Measurements from ENCODE around the gene SCMH1. TPM values are rescaled to one million over a fixed set of nuclear protein-coding genes. Genes with fewer than 3 reads are reported as not detected.
"Not testable (repeated sequence)": the region's sequence is repeated elsewhere in the genome, so short reads cannot be mapped to it uniquely, and the experiment has no call there.

SCMH1 gene
- total RNA-seq, 2 experiments from 2014 or later: 24.2 to 24.7 TPM

- H3K36me3 Mint-ChIP-seq (ENCODE audit: low read depth): no peaks in the 10 kb centered on the region
- DNase-seq: no peak
- no peaks in the 10 kb centered on the region for H3K4me1 Mint-ChIP-seq
- ChIA-PET POLR2A (no interaction called here), CTCF (interaction anchor here (0.6 kb wide), 1 partner anchor 350 kb away, joined by 3 read pairs; no protein-coding TSS in a partner anchor)
- H3K27me3 Mint-ChIP-seq: peaks cover 3% of the 10 kb centered on the region
- no peak overlapping the region for H3K27ac Mint-ChIP-seq
- no peaks in the 10 kb centered on the region for H3K9me3 Mint-ChIP-seq
- no peak overlapping the region for H3K4me3 Mint-ChIP-seq
Measured at GRCh38 chr1:41274752-41275545, 32.8 kb upstream of the SCMH1 start.

- no peaks in the 10 kb centered on the region for H3K9me3 Mint-ChIP-seq
- CTCF ChIA-PET: no interaction called here
- POLR2A ChIA-PET: no interaction called here
- H3K4me3 Mint-ChIP-seq: no peak overlapping the region
- no peaks in the 10 kb centered on the region for H3K4me1 Mint-ChIP-seq
- no peak for DNase-seq
- H3K27me3 Mint-ChIP-seq: peaks cover 12% of the 10 kb centered on the region
- no peaks in the 10 kb centered on the region for H3K36me3 Mint-ChIP-seq (ENCODE audit: low read depth)
- no peak overlapping the region for H3K27ac Mint-ChIP-seq
Measured at GRCh38 chr1:41272601-41273000, 30.5 kb upstream of the SCMH1 start.

- peak; percentile 70 for DNase-seq
- ChIA-PET POLR2A (no interaction called here), CTCF (interaction anchor here (1.0 kb wide), 1 partner anchor 12 kb away, joined by 5 read pairs; no protein-coding TSS in a partner anchor)
- H3K4me1 Mint-ChIP-seq: no peaks in the 10 kb centered on the region
- H3K4me3 Mint-ChIP-seq: no peak overlapping the region
- H3K27ac Mint-ChIP-seq: no peak overlapping the region
- H3K27me3 Mint-ChIP-seq: peaks cover 12% of the 10 kb centered on the region
- H3K36me3 Mint-ChIP-seq (ENCODE audit: low read depth): no peaks in the 10 kb centered on the region
- H3K9me3 Mint-ChIP-seq: no peaks in the 10 kb centered on the region
Measured at GRCh38 chr1:41268154-41268770, 26.2 kb upstream of the SCMH1 start.

GRCh38 chr1:41261926-41262618, 20.0 kb upstream of the SCMH1 start:
- Mint-ChIP-seq H3K9me3 (no peaks in the 10 kb centered on the region), H3K27me3 (no peaks in the 10 kb centered on the region), H3K4me3 (no peak overlapping the region), H3K36me3 (ENCODE audit: low read depth) (no peaks in the 10 kb centered on the region), H3K4me1 (no peaks in the 10 kb centered on the region), H3K27ac (no peak overlapping the region)
- ChIA-PET POLR2A (no interaction called here), CTCF (interaction anchor here (1.0 kb wide), 1 partner anchor 72 kb away, joined by 4 read pairs; no protein-coding TSS in a partner anchor)
- no peak for DNase-seq

DNA sequence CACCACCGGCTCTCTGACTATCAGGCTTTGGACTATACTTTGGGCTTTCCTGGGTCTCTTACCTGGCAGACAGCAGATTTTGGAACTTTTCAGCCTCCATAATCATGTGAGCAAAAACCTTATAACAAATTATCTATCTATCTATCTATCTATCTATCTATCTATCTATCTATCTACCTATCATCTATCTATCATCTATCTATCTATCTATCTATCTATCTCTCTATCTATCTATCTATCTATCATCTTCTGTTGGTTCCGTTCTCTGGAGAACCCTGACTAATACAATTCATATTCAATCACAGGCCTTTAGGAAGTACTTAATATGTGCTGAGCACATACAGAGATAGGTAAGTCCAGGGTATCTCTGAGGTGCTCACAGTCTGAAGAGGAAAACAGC, 18.7 kb upstream of the SCMH1 start:
- Mint-ChIP-seq H3K36me3 (ENCODE audit: low read depth) (no peaks in the 10 kb centered on the region), H3K4me3 (no peak overlapping the region), H3K27ac (no peak overlapping the region), H3K27me3 (peaks cover 12% of the 10 kb centered on the region), H3K4me1 (no peaks in the 10 kb centered on the region), H3K9me3 (no peaks in the 10 kb centered on the region)
- ChIA-PET POLR2A (no interaction called here), CTCF (interaction anchor here (1.0 kb wide), 1 partner anchor 73 kb away, joined by 4 read pairs; no protein-coding TSS in a partner anchor)
- DNase-seq: no peak

DNA sequence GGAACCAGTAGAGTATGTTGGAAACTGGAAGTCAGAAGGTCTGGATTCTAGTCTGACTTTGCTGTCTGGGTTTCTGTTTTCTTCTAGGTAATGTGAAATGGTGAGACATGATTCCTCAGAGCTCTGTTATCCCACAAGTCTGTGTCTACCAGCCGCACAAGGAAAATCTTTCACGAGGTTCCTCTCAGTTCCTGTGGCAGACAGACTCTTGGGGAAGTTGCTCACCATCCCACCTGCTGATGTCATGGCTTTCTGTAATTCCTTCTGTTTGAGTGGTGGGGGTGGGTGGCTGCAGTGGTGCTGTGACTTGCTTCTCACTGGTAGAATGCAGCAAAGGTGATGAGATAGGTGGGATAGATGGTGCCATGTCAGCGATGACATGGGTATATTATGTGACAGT, 17.1 kb upstream of the SCMH1 start:
- Mint-ChIP-seq H3K9me3 (no peaks in the 10 kb centered on the region), H3K27ac (no peak overlapping the region), H3K4me1 (no peaks in the 10 kb centered on the region), H3K36me3 (ENCODE audit: low read depth) (no peaks in the 10 kb centered on the region), H3K4me3 (no peak overlapping the region), H3K27me3 (peaks cover 23% of the 10 kb centered on the region)
- no peak for DNase-seq
- POLR2A ChIA-PET: no interaction called here
- CTCF ChIA-PET: interaction anchor here (0.7 kb wide), 1 partner anchor 248 kb away, joined by 8 read pairs; no protein-coding TSS in a partner anchor

GRCh38 chr1:41255978-41256377, 13.9 kb upstream of the SCMH1 start:
- Mint-ChIP-seq H3K27ac (no peak overlapping the region), H3K4me3 (no peak overlapping the region), H3K9me3 (peaks cover 2% of the 10 kb centered on the region), H3K27me3 (peaks cover 47% of the 10 kb centered on the region), H3K36me3 (ENCODE audit: low read depth) (no peaks in the 10 kb centered on the region), H3K4me1 (no peaks in the 10 kb centered on the region)
- DNase-seq: no peak
- POLR2A ChIA-PET: no interaction called here
- CTCF ChIA-PET: interaction anchor here (1.0 kb wide), 1 partner anchor 12 kb away, joined by 3 read pairs; no protein-coding TSS in a partner anchor

GRCh38 chr1:41251120-41251519, 9.0 kb upstream of the SCMH1 start:
- CTCF ChIA-PET: interaction anchor here (1.1 kb wide), 1 partner anchor 210 kb away, joined by 7 read pairs; no protein-coding TSS in a partner anchor
- H3K4me3 Mint-ChIP-seq; H3K4me1 Mint-ChIP-seq; DNase-seq; H3K27ac Mint-ChIP-seq; H3K9me3 Mint-ChIP-seq; H3K36me3 Mint-ChIP-seq (ENCODE audit: low read depth); POLR2A ChIA-PET: not testable (repeated sequence)
- peaks cover 42% of the 10 kb centered on the region for H3K27me3 Mint-ChIP-seq

- ChIA-PET CTCF (no interaction called here), POLR2A (no interaction called here)
- Mint-ChIP-seq H3K27ac (no peak overlapping the region), H3K4me3 (no peak overlapping the region), H3K27me3 (peaks cover 28% of the 10 kb centered on the region), H3K4me1 (peaks cover 8% of the 10 kb centered on the region), H3K36me3 (ENCODE audit: low read depth) (no peaks in the 10 kb centered on the region), H3K9me3 (peaks cover 2% of the 10 kb centered on the region)
- no peak for DNase-seq
Measured at GRCh38 chr1:41249319-41249718, 7.2 kb upstream of the SCMH1 start.

DNA sequence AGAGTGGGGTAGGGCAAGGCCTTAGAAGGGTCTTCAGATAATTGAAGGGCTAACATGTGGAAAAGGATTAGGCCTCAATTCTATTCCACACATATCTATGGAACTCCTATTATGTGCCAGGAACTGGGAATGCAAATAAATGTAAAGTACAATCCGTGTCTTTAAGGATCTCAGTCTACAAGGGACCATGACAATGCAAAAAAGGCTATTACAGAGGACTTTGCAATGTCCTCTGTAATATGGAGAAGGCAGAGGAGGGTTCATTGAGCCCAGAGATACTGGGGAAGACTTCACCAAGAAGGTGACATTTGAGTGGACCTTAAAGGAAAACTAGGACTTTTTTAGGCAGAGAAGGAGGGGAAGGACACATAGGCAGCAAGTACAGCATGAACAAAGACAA, 4.5 kb upstream of the SCMH1 start:
- no peaks in the 10 kb centered on the region for H3K9me3 Mint-ChIP-seq
- H3K27me3 Mint-ChIP-seq: peaks cover 6% of the 10 kb centered on the region
- no peaks in the 10 kb centered on the region for H3K36me3 Mint-ChIP-seq (ENCODE audit: low read depth)
- peaks cover 18% of the 10 kb centered on the region for H3K4me1 Mint-ChIP-seq
- CTCF ChIA-PET: no interaction called here
- no peak overlapping the region for H3K4me3 Mint-ChIP-seq
- POLR2A ChIA-PET: no interaction called here
- DNase-seq: no peak
- H3K27ac Mint-ChIP-seq: no peak overlapping the region

DNA sequence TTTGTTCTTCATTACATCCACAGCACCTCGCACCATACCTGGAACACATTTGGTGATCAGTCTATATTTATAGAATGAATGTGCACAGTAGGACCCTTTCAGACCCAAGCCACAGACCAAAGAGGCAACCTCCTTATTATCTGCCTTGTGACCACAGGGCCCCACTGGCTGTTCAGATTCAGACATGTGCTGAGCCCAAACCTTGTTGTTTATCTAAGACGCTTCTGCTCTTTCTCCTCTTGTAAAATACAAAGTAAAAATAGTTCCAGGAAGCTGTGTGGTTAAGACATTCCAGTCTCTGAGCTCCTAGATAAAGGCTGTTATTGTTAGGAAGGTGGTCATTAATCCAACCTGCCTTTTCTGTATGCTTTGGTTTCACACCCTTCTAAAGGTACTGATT, 3.6 kb upstream of the SCMH1 start:
- no peaks in the 10 kb centered on the region for H3K9me3 Mint-ChIP-seq
- peaks cover 3% of the 10 kb centered on the region for H3K36me3 Mint-ChIP-seq (ENCODE audit: low read depth)
- H3K4me1 Mint-ChIP-seq: peaks cover 23% of the 10 kb centered on the region
- H3K27me3 Mint-ChIP-seq: peaks cover 1% of the 10 kb centered on the region
- ChIA-PET POLR2A (no interaction called here), CTCF (no interaction called here)
- no peak overlapping the region for H3K4me3 Mint-ChIP-seq
- no peak for DNase-seq
- no peak overlapping the region for H3K27ac Mint-ChIP-seq

DNA sequence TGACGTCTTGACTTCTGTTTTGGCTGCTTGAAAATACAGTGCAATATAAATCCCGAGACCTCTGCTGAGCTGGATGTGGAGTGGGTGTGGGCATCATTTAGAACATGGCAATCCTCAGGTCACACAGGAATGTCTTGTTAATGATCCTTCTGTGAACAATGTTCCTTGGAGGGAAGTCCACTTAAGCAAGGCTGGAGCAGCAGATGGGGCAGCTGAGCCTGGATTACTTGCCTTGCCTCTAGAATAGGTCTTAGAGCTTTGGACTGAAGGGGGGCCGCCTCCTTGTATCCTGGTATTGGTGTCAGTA, 926 bp upstream of the SCMH1 start:
- H3K27ac Mint-ChIP-seq: peak overlapping the region; percentile 63
- ChIA-PET CTCF (interaction anchor here (0.8 to 0.9 kb wide), 2 partner anchors 15 to 139 kb away, joined by 3 read pairs; no protein-coding TSS in a partner anchor), POLR2A (no interaction called here)
- peak overlapping the region; percentile 75 for H3K4me3 Mint-ChIP-seq
- H3K27me3 Mint-ChIP-seq: peaks cover 1% of the 10 kb centered on the region
- peaks cover 3% of the 10 kb centered on the region for H3K36me3 Mint-ChIP-seq (ENCODE audit: low read depth)
- H3K4me1 Mint-ChIP-seq: peaks cover 30% of the 10 kb centered on the region
- no peak for DNase-seq
- no peaks in the 10 kb centered on the region for H3K9me3 Mint-ChIP-seq
